ES-I3 (cell line): ENCODE results near the gene AFF2.
"Not testable (repeated sequence)": the region's sequence is repeated elsewhere in the genome, so short reads cannot be mapped to it uniquely, and the experiment has no call there.

ENCODE experiments used
- H3K36me3 ChIP-seq: 2 replicates; pipeline ENCODE4 v1.6.1; 2013; ENCODE audit warnings: mild to moderate bottlenecking, low read length, control low read depth, moderate library complexity; ENCODE audit not compliant: insufficient read depth
- H3K4me1 ChIP-seq: 2 replicates; pipeline ENCODE4 v1.6.1; 2013; ENCODE audit warnings: mild to moderate bottlenecking, control low read depth, low read length; ENCODE audit not compliant: insufficient read depth
- H3K9ac ChIP-seq: 2 replicates; pipeline ENCODE4 v1.6.1; 2013; ENCODE audit warnings: low read depth, mild to moderate bottlenecking, low read length, moderate library complexity
- H3K9me3 ChIP-seq: 2 replicates; pipeline ENCODE4 v1.6.1; 2013; ENCODE audit warnings: mild to moderate bottlenecking, low read length, moderate library complexity; ENCODE audit not compliant: control insufficient read depth, insufficient read depth

The AFF2 gene

GRCh38 chrX:148661035-148661434 lies 160.6 kb downstream of the AFF2 start:
- Histone ChIP-seq H3K4me1 (no peaks in the 10 kb centered on the region), H3K9ac (no peak overlapping the region), H3K36me3 (no peaks in the 10 kb centered on the region), H3K9me3 (peaks cover 4% of the 10 kb centered on the region; the same call in 1 of the 2 replicates)

- Histone ChIP-seq H3K9ac (no peak overlapping the region), H3K9me3 (peaks cover 4% of the 10 kb centered on the region; the same call in 1 of the 2 replicates), H3K4me1 (no peaks in the 10 kb centered on the region), H3K36me3 (no peaks in the 10 kb centered on the region)
Measured at GRCh38 chrX:148662014-148662413, 161.6 kb downstream of the AFF2 start.

- peaks cover 17% of the 10 kb centered on the region; the same call in 1 of the 2 replicates for H3K9me3 ChIP-seq
- no peak overlapping the region for H3K9ac ChIP-seq
- H3K4me1 ChIP-seq, result no peaks in the 10 kb centered on the region
- H3K36me3 ChIP-seq, result no peaks in the 10 kb centered on the region
Measured at GRCh38 chrX:148664171-148664570, 163.8 kb downstream of the AFF2 start.

- Histone ChIP-seq H3K4me1 (no peaks in the 10 kb centered on the region), H3K9me3 (peaks cover 24% of the 10 kb centered on the region; the same call in 1 of the 2 replicates)
Measured at GRCh38 chrX:148664995-148665394, 164.6 kb downstream of the AFF2 start.

GRCh38 chrX:148669175-148669574 lies 168.8 kb downstream of the AFF2 start:
- not testable (repeated sequence) for H3K36me3 ChIP-seq, H3K9ac ChIP-seq, H3K4me1 ChIP-seq
- peaks cover 20% of the 10 kb centered on the region for H3K9me3 ChIP-seq

More at GRCh38 chrX:148664995-148665394, 164.6 kb downstream of the AFF2 start:
- Histone ChIP-seq H3K36me3 (no peaks in the 10 kb centered on the region), H3K9ac (no peak overlapping the region)

GRCh38 chrX:148670277-148670676 lies 169.9 kb downstream of the AFF2 start:
- Histone ChIP-seq H3K36me3 (no peaks in the 10 kb centered on the region), H3K9ac (no peak overlapping the region), H3K9me3 (peaks cover 20% of the 10 kb centered on the region), H3K4me1 (no peaks in the 10 kb centered on the region)

GRCh38 chrX:148672517-148672916 lies 172.1 kb downstream of the AFF2 start:
- Histone ChIP-seq H3K36me3 (no peaks in the 10 kb centered on the region), H3K9ac (no peak overlapping the region), H3K9me3 (peaks cover 19% of the 10 kb centered on the region), H3K4me1 (no peaks in the 10 kb centered on the region)

- no peak overlapping the region for H3K9ac ChIP-seq
- H3K36me3 ChIP-seq, result no peaks in the 10 kb centered on the region
- H3K4me1 ChIP-seq, result no peaks in the 10 kb centered on the region
- no peaks in the 10 kb centered on the region for H3K9me3 ChIP-seq
Measured at GRCh38 chrX:148681605-148682004, 181.2 kb downstream of the AFF2 start.

- H3K36me3 ChIP-seq, result no peaks in the 10 kb centered on the region
- no peaks in the 10 kb centered on the region for H3K9me3 ChIP-seq
- H3K9ac ChIP-seq, result no peak overlapping the region
- H3K4me1 ChIP-seq, result no peaks in the 10 kb centered on the region
Measured at GRCh38 chrX:148682206-148682605, 181.8 kb downstream of the AFF2 start.

GRCh38 chrX:148691456-148691855 lies 191.0 kb downstream of the AFF2 start:
- Histone ChIP-seq H3K36me3 (no peaks in the 10 kb centered on the region), H3K4me1 (no peaks in the 10 kb centered on the region), H3K9me3 (no peaks in the 10 kb centered on the region), H3K9ac (no peak overlapping the region)

- Histone ChIP-seq H3K9ac (no peak overlapping the region), H3K4me1 (no peaks in the 10 kb centered on the region), H3K9me3 (no peaks in the 10 kb centered on the region), H3K36me3 (no peaks in the 10 kb centered on the region)
Measured at GRCh38 chrX:148695255-148695654, 194.8 kb downstream of the AFF2 start.

- H3K36me3 ChIP-seq, result no peaks in the 10 kb centered on the region
- H3K9ac ChIP-seq, result no peak overlapping the region
- H3K4me1 ChIP-seq, result no peaks in the 10 kb centered on the region
- no peaks in the 10 kb centered on the region for H3K9me3 ChIP-seq
Measured at GRCh38 chrX:148698221-148698620, 197.8 kb downstream of the AFF2 start.

- Histone ChIP-seq H3K4me1 (no peaks in the 10 kb centered on the region), H3K9ac (no peak overlapping the region), H3K9me3 (no peaks in the 10 kb centered on the region), H3K36me3 (no peaks in the 10 kb centered on the region)
Measured at GRCh38 chrX:148700021-148700420, 199.6 kb downstream of the AFF2 start.

GRCh38 chrX:148713981-148714380 lies 213.6 kb downstream of the AFF2 start:
- Histone ChIP-seq H3K36me3 (no peaks in the 10 kb centered on the region), H3K9me3 (no peaks in the 10 kb centered on the region), H3K9ac (no peak overlapping the region), H3K4me1 (no peaks in the 10 kb centered on the region)

- no peaks in the 10 kb centered on the region for H3K36me3 ChIP-seq
- no peak overlapping the region for H3K9ac ChIP-seq
- no peaks in the 10 kb centered on the region for H3K9me3 ChIP-seq
- H3K4me1 ChIP-seq, result no peaks in the 10 kb centered on the region
Measured at GRCh38 chrX:148715361-148715760, 214.9 kb downstream of the AFF2 start.

GRCh38 chrX:148722966-148723365 lies 222.5 kb downstream of the AFF2 start:
- H3K36me3 ChIP-seq, result no peaks in the 10 kb centered on the region
- no peak overlapping the region for H3K9ac ChIP-seq
- no peaks in the 10 kb centered on the region for H3K9me3 ChIP-seq
- H3K4me1 ChIP-seq, result no peaks in the 10 kb centered on the region
